ENCODE results near the gene NTM.

Gene NTM

DNA sequence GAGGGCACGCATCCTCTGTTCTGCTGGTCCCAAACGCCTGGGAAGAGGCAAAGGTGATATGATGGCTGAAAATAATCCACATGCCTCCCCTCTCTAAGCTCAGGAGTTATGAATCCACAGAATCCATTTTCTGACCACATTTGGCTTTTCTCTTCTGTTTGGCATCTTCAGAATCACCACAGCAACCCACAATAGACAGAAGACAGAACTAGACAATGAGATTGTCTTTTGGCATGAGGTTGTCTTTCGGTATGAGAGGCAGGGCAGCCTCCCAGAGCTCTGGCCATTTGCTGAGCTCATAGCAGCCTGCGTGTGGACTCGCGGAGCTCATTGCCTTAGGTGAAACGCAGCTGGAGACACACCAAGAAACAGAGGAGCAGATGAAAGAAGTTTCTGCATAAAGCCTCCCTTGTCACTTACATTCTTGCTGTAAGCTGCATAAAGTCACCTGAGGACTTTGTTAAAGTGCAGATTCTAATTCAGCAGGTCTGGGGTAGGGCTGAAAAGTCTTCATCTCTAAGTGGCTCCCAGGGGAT is 868.0 kb downstream of the NTM start:
- no peak for TF ChIP-seq POLR2A (IDR thresholded peaks at IDR 0.05; ENCODE audit: low read depth, low read length)
- TF ChIP-seq TAF1 (IDR thresholded peaks at IDR 0.05; ENCODE audit: borderline replicate concordance, low read depth, low read length) = no peak
- no peak for TF ChIP-seq POLR2AphosphoS5 (IDR thresholded peaks at IDR 0.05; ENCODE audit: low read depth, low read length)
- DNase-seq (ENCODE audit: insufficient read length) (no peak), FAIRE-seq (no peak)

GRCh38 chr11:132240374-132240773 is 870.0 kb downstream of the NTM start:
- no peak for FAIRE-seq
- no peak for DNase-seq (ENCODE audit: insufficient read length)
- TF ChIP-seq TAF1 (IDR thresholded peaks at IDR 0.05; ENCODE audit: borderline replicate concordance, low read depth, low read length) = no peak

- TF ChIP-seq TAF1 (IDR thresholded peaks at IDR 0.05; ENCODE audit: borderline replicate concordance, low read depth, low read length) (no peak), POLR2A (IDR thresholded peaks at IDR 0.05; ENCODE audit: low read depth, low read length) (no peak), POLR2AphosphoS5 (IDR thresholded peaks at IDR 0.05; ENCODE audit: low read depth, low read length) (no peak)
- DNase-seq (ENCODE audit: insufficient read length) = no peak
- FAIRE-seq = no peak
Measured at GRCh38 chr11:132242632-132243031, 872.2 kb downstream of the NTM start.

- DNase-seq (ENCODE audit: insufficient read length) (no peak), FAIRE-seq (no peak)
- TF ChIP-seq TAF1 (IDR thresholded peaks at IDR 0.05; ENCODE audit: borderline replicate concordance, low read depth, low read length) (no peak), POLR2AphosphoS5 (IDR thresholded peaks at IDR 0.05; ENCODE audit: low read depth, low read length) (no peak), POLR2A (IDR thresholded peaks at IDR 0.05; ENCODE audit: low read depth, low read length) (no peak)
Measured at GRCh38 chr11:132244846-132245245, 874.4 kb downstream of the NTM start.

- FAIRE-seq (no peak), DNase-seq (ENCODE audit: insufficient read length) (no peak)
- TF ChIP-seq POLR2A (IDR thresholded peaks at IDR 0.05; ENCODE audit: low read depth, low read length) (no peak), TAF1 (IDR thresholded peaks at IDR 0.05; ENCODE audit: borderline replicate concordance, low read depth, low read length) (no peak), POLR2AphosphoS5 (IDR thresholded peaks at IDR 0.05; ENCODE audit: low read depth, low read length) (no peak)
Measured at GRCh38 chr11:132245403-132246385, 875.3 kb downstream of the NTM start.

GRCh38 chr11:132248580-132248979 is 878.2 kb downstream of the NTM start:
- FAIRE-seq (no peak), DNase-seq (ENCODE audit: insufficient read length) (no peak)
- TF ChIP-seq POLR2A (IDR thresholded peaks at IDR 0.05; ENCODE audit: low read depth, low read length) = no peak
- TF ChIP-seq POLR2AphosphoS5 (IDR thresholded peaks at IDR 0.05; ENCODE audit: low read depth, low read length) = no peak
- no peak for TF ChIP-seq TAF1 (IDR thresholded peaks at IDR 0.05; ENCODE audit: borderline replicate concordance, low read depth, low read length)

DNA sequence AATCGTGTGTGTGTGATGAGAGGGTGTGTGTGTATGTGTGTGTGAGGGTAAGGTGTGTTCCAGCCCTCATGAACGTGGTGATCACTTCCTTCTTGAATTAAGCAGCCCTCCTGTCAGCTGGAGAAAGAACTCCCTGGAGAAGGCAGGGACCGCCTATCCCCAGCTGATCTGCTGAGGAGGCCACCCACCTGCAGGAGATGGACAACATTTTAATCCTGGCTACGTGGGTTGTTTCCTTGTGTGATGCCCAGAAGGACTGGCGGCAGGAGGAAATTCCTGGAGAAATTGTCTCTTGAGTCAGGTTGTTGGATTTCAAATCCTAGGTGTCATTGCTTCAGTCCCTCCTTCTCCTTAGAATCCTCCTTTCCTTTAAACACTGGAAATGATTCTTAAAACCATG is 878.8 kb downstream of the NTM start:
- no peak for DNase-seq (ENCODE audit: insufficient read length)
- no peak for FAIRE-seq
- TF ChIP-seq TAF1 (IDR thresholded peaks at IDR 0.05; ENCODE audit: borderline replicate concordance, low read depth, low read length) (no peak), POLR2AphosphoS5 (IDR thresholded peaks at IDR 0.05; ENCODE audit: low read depth, low read length) (no peak), POLR2A (IDR thresholded peaks at IDR 0.05; ENCODE audit: low read depth, low read length) (no peak)

DNA sequence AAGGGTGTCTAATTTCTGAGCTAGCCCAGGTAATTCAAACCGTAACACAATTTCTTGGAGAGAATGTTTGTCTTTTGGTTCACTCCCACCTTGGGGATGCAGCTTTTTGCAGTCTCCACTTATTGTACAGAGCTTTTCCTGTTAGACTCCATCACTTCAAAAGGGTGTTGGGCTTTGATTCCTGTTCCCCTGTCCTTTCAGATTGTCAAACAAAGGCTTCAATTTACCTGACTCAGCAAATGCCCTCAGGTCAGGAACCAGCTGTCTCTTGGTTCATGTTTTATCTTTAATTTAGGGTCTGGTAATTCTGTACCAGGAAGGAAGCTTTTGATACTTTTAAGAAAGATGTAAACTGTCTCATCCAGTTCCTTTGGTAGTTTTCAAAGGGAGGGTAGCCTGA is 880.6 kb downstream of the NTM start:
- TF ChIP-seq POLR2AphosphoS5 (IDR thresholded peaks at IDR 0.05; ENCODE audit: low read depth, low read length) (no peak), POLR2A (IDR thresholded peaks at IDR 0.05; ENCODE audit: low read depth, low read length) (no peak), TAF1 (IDR thresholded peaks at IDR 0.05; ENCODE audit: borderline replicate concordance, low read depth, low read length) (no peak)
- FAIRE-seq (no peak), DNase-seq (ENCODE audit: insufficient read length) (no peak)

DNA sequence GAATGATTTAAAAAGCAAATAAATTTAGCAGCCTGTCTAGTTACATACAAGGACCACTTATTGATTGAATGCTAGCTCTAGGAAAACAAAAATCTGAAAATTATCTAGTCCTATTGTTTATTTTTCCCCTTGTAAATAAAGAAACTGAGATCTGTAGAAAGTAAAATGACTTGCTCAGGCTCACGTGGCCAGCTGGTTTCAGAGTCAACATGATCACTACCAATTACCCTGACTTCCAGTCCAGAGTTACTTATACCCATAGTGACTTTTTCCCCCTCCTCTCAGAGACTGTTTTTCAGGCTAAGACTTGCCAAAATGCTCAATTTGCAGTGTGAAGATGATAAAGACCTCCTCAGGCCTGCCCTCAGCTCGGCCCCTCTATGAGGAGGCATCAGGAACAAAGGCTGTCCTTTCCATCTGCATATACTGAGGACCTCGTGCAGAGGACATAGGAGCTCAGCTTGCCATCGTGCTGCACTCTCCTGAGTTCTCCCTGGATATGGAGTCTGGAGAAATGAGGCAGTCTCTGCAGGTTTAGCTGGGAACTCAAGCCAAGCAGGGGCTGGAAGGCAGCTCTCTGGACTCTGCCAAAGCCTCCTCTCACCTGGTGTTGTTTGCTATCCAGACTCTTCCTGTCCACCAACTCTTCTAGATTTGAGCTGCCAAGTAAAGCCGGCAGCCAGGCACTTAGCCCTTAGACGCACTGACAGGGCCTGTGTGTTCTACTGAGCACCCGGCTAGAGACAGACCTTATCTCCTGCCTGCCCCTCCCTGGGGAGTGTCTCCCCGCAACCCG is 883.3 kb downstream of the NTM start:
- DNase-seq (ENCODE audit: insufficient read length) (no peak), FAIRE-seq (no peak)
- TF ChIP-seq POLR2AphosphoS5 (IDR thresholded peaks at IDR 0.05; ENCODE audit: low read depth, low read length) (no peak), POLR2A (IDR thresholded peaks at IDR 0.05; ENCODE audit: low read depth, low read length) (no peak), TAF1 (IDR thresholded peaks at IDR 0.05; ENCODE audit: borderline replicate concordance, low read depth, low read length) (no peak)

GRCh38 chr11:132254906-132255305 is 884.5 kb downstream of the NTM start:
- FAIRE-seq = no peak
- no peak for DNase-seq (ENCODE audit: insufficient read length)
- no peak for TF ChIP-seq TAF1 (IDR thresholded peaks at IDR 0.05; ENCODE audit: borderline replicate concordance, low read depth, low read length)
- no peak for TF ChIP-seq POLR2A (IDR thresholded peaks at IDR 0.05; ENCODE audit: low read depth, low read length)
- TF ChIP-seq POLR2AphosphoS5 (IDR thresholded peaks at IDR 0.05; ENCODE audit: low read depth, low read length) = no peak

GRCh38 chr11:132256528-132257279 is 886.3 kb downstream of the NTM start:
- no peak for FAIRE-seq
- TF ChIP-seq POLR2A (IDR thresholded peaks at IDR 0.05; ENCODE audit: low read depth, low read length) (no peak), POLR2AphosphoS5 (IDR thresholded peaks at IDR 0.05; ENCODE audit: low read depth, low read length) (no peak), TAF1 (IDR thresholded peaks at IDR 0.05; ENCODE audit: borderline replicate concordance, low read depth, low read length) (no peak)
- DNase-seq (ENCODE audit: insufficient read length) = no peak

All from GM12892 (cell line).